PFSK-1 (cell line): ENCODE measurements around the gene ZFP28.

Source experiments
- FOXP2 ChIP-seq: optimal IDR thresholded peaks from 2 replicates; pipeline ENCODE3; 2011; ENCODE audit warnings: borderline replicate concordance, control low read depth, inconsistent platforms; ENCODE audit not compliant: insufficient read depth; ENCODE audit errors: extremely low read length, extremely low read depth
- POLR2AphosphoS5 ChIP-seq: IDR thresholded peaks from 2 replicates; pipeline ENCODE4 v1.6.1; 2012; ENCODE audit warnings: low read depth, mild to moderate bottlenecking, control low read depth, low read length, moderate library complexity
- REST ChIP-seq, 2 experiments: IDR thresholded peaks; 2 replicates each; pipeline versions ENCODE4 v1.6.1 to v1.8.0; 2011 to 2012; ENCODE audit warnings: low read depth in 2 of 2, low read length in 2 of 2, control low read depth in 1 of 2, inconsistent platforms in 1 of 2, mild to moderate bottlenecking in 1 of 2, moderate library complexity in 1 of 2; ENCODE audit not compliant: insufficient read depth in 1 of 2
- SIN3A ChIP-seq: IDR thresholded peaks from 2 replicates; pipeline ENCODE4 v1.6.1; 2012; ENCODE audit warnings: mild to moderate bottlenecking, low read length, moderate library complexity, borderline replicate concordance; ENCODE audit not compliant: insufficient read depth
- TAF1 ChIP-seq: IDR thresholded peaks from 2 replicates; pipeline ENCODE4 v1.6.1; 2012; ENCODE audit warnings: low read length, control low read depth, borderline replicate concordance; ENCODE audit not compliant: insufficient read depth

The ZFP28 gene

GRCh38 chr19:56562766-56563165 lies 24.0 kb downstream of the ZFP28 start:
- TF ChIP-seq SIN3A, result no peak
- TF ChIP-seq REST (IDR thresholded peaks at IDR 0.05; ENCODE audit: insufficient read depth in 1 of 2, low read depth in 2 of 2, low read length in 2 of 2), result no peak
- TF ChIP-seq TAF1, result no peak
- no peak for TF ChIP-seq FOXP2
- TF ChIP-seq POLR2AphosphoS5, result no peak

DNA sequence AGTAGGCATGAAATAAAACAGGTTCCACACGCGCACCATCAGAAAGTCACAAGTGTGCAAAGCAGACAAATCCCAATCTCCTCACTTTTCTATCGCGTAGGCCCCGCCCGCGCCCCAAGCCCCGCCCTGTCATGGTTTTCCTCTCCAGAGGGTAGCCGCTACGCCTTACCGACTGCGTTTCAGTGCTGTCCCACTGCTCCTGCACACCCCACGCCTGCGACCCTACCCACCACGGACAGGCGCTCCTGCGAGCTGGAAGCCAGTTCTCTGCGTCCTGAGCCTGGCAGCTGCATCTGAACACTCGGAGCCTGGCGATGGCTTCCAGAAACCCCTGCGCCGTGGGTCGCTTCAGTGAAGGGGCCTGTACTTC lies 28.1 kb downstream of the ZFP28 start:
- TF ChIP-seq SIN3A, result no peak
- TF ChIP-seq REST (IDR thresholded peaks at IDR 0.05; ENCODE audit: insufficient read depth in 1 of 2, low read depth in 2 of 2, low read length in 2 of 2), result no peak
- TF ChIP-seq POLR2AphosphoS5, result no peak
- no peak for TF ChIP-seq FOXP2

GRCh38 chr19:56567274-56568120 lies 28.7 kb downstream of the ZFP28 start, which contains the start of gene ZNF470:
TSS of gene ZNF470 (plus strand) at chr19:56567468. CDS start at chr19:56570312, 2,844 bp downstream.
- no peak for TF ChIP-seq REST (IDR thresholded peaks at IDR 0.05; ENCODE audit: insufficient read depth in 1 of 2, low read depth in 2 of 2, low read length in 2 of 2)
- peak; percentile 57; the same call in 1 of the 2 replicates for TF ChIP-seq POLR2AphosphoS5
- peak; percentile 49 for TF ChIP-seq FOXP2
- TF ChIP-seq TAF1, result no peak
- no peak for TF ChIP-seq SIN3A

- no peak for TF ChIP-seq FOXP2
- TF ChIP-seq TAF1, result no peak
- TF ChIP-seq SIN3A, result no peak
- TF ChIP-seq REST (IDR thresholded peaks at IDR 0.05; ENCODE audit: insufficient read depth in 1 of 2, low read depth in 2 of 2, low read length in 2 of 2), result no peak
- no peak for TF ChIP-seq POLR2AphosphoS5
Measured at GRCh38 chr19:56572589-56572988, 33.8 kb downstream of the ZFP28 start.

GRCh38 chr19:56573914-56574313 lies 35.2 kb downstream of the ZFP28 start:
- TF ChIP-seq SIN3A (no peak), TAF1 (no peak), POLR2AphosphoS5 (no peak), FOXP2 (no peak), REST (IDR thresholded peaks at IDR 0.05; ENCODE audit: insufficient read depth in 1 of 2, low read depth in 2 of 2, low read length in 2 of 2) (no peak)
